GM18520 (cell line): Measurements from ENCODE around the gene CEACAM16.

Source experiments
- ATAC-seq: cut with Tn5 transposase; IDR thresholded peaks from one replicate; pipeline ENCODE4 v1.9.1; 2021; ENCODE audit not compliant: unreplicated experiment

CEACAM16 gene

GRCh38 chr19:44744871-44745332, 46.0 kb downstream of the CEACAM16 start:
- ATAC-seq, result no peak

- ATAC-seq, result no peak
Measured at GRCh38 chr19:44745341-44745831, 46.4 kb downstream of the CEACAM16 start.

GRCh38 chr19:44745887-44746600, 47.1 kb downstream of the CEACAM16 start:
- no peak for ATAC-seq

GRCh38 chr19:44746616-44746945, 47.6 kb downstream of the CEACAM16 start:
- ATAC-seq, result no peak

GRCh38 chr19:44746946-44747738, 48.2 kb downstream of the CEACAM16 start:
- ATAC-seq, result peak; percentile 35

- ATAC-seq, result no peak
Measured at GRCh38 chr19:44747739-44748425, 48.9 kb downstream of the CEACAM16 start.

GRCh38 chr19:44748426-44749254, 49.7 kb downstream of the CEACAM16 start, which contains the start of gene BCL3:
Gene BCL3, plus strand, starts transcription at chr19:44748708. Its CDS starts 83 bp downstream, at chr19:44748791.
- ATAC-seq, result peak; percentile 34

GRCh38 chr19:44749292-44749691, 50.3 kb downstream of the CEACAM16 start:
- ATAC-seq, result no peak

GRCh38 chr19:44749994-44750393, 51.0 kb downstream of the CEACAM16 start:
- no peak for ATAC-seq

GRCh38 chr19:44752123-44752815, 53.3 kb downstream of the CEACAM16 start:
- ATAC-seq, result no peak

GRCh38 chr19:44752816-44753625, 54.1 kb downstream of the CEACAM16 start:
- peak; percentile 47 for ATAC-seq

GRCh38 chr19:44753626-44753931, 54.6 kb downstream of the CEACAM16 start:
- no peak for ATAC-seq

GRCh38 chr19:44753932-44754749, 55.2 kb downstream of the CEACAM16 start:
- no peak for ATAC-seq

- no peak for ATAC-seq
Measured at GRCh38 chr19:44754750-44755080, 55.8 kb downstream of the CEACAM16 start.

GRCh38 chr19:44755219-44755618, 56.3 kb downstream of the CEACAM16 start:
- ATAC-seq, result no peak

- ATAC-seq, result no peak
Measured at GRCh38 chr19:44756089-44756562, 57.2 kb downstream of the CEACAM16 start.

GRCh38 chr19:44757057-44757734, 58.2 kb downstream of the CEACAM16 start:
- ATAC-seq, result no peak
